ENCODE results near the gene MCAT. TPM values are rescaled to one million over a fixed set of nuclear protein-coding genes. Genes with fewer than 3 reads are reported as not detected.

The MCAT gene
- polyA plus RNA-seq, 1 donor (not counting 4 experiments of a cell fraction or from before 2014, with no cell fraction given): 13.9 TPM

DNA sequence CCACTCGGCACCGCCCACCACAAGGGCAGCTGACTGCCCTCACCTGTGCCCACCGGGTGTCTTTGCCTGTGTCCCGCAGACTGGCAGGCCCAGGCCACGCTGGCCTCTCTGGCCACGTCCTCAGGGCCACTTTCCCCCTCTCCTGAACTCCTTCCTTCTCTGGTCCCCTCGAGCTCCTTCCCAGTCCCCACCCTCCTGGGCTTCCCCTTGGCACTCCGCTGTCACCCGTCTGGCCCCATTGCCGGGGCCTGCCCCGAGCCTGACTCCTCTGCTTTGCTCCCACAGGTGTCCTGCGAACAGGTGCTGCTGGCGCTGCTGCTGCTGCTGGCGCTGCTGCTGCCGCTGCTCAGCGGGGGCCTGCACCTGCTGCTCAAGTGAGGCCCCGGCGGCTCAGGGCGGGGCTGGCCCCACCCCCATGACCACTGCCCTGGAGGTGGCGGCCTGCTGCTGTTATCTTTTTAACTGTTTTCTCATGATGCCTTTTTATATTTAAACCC lies 14.2 kb downstream of the MCAT start:
- H3K4me2 ChIP-seq (ENCODE audit: control insufficient read depth, extremely low read depth, insufficient read depth, low read depth, low read length): no peak overlapping the region
- no peak overlapping the region for H3K9ac ChIP-seq (ENCODE audit: control insufficient read depth, extremely low read depth, insufficient read depth, low read length)
- no peak overlapping the region for H3K4me3 ChIP-seq (ENCODE audit: control insufficient read depth in 2 of 3, extremely low read depth in 1 of 3, insufficient read depth in 2 of 3, low read depth in 1 of 3, low read length in 3 of 3)
- no peak for DNase-seq (ENCODE audit: low read depth, low spot score)
- no peak for FAIRE-seq
- no peak overlapping the region for H2AFZ ChIP-seq (ENCODE audit: control insufficient read depth, low read length)
- no peaks in the 10 kb centered on the region for H3K27me3 ChIP-seq (ENCODE audit: control insufficient read depth, extremely low read depth, insufficient read depth, low read length)
- H3K36me3 ChIP-seq (ENCODE audit: control insufficient read depth in 2 of 2, extremely low read depth in 1 of 2, insufficient read depth in 2 of 2, low read length in 2 of 2): peaks cover 17 to 18% of the 10 kb centered on the region in 2 experiments
- no peak overlapping the region for H3K27ac ChIP-seq (ENCODE audit: control insufficient read depth, insufficient read depth, low read length)
- H4K20me1 ChIP-seq (ENCODE audit: control insufficient read depth, extremely low read depth, insufficient read depth, low read length): no peaks in the 10 kb centered on the region
- no peaks in the 10 kb centered on the region for H3K9me1 ChIP-seq (ENCODE audit: control insufficient read depth, extremely low read depth, insufficient read depth, low read length)
- H3K79me2 ChIP-seq (ENCODE audit: control insufficient read depth, insufficient read depth, low read length): no peaks in the 10 kb centered on the region
- H3K9me3 ChIP-seq (ENCODE audit: control insufficient read depth, low read depth, low read length): no peaks in the 10 kb centered on the region
- dilution Hi-C loops (cut with MboI; ENCODE audit: extremely low pct_ligation_motif_present, low sequenced_read_pairs): no loop called here
- H3K4me1 ChIP-seq (ENCODE audit: control insufficient read depth, extremely low read depth, insufficient read depth, low read length): peaks cover 31% of the 10 kb centered on the region
- TF ChIP-seq, protein P1, sequence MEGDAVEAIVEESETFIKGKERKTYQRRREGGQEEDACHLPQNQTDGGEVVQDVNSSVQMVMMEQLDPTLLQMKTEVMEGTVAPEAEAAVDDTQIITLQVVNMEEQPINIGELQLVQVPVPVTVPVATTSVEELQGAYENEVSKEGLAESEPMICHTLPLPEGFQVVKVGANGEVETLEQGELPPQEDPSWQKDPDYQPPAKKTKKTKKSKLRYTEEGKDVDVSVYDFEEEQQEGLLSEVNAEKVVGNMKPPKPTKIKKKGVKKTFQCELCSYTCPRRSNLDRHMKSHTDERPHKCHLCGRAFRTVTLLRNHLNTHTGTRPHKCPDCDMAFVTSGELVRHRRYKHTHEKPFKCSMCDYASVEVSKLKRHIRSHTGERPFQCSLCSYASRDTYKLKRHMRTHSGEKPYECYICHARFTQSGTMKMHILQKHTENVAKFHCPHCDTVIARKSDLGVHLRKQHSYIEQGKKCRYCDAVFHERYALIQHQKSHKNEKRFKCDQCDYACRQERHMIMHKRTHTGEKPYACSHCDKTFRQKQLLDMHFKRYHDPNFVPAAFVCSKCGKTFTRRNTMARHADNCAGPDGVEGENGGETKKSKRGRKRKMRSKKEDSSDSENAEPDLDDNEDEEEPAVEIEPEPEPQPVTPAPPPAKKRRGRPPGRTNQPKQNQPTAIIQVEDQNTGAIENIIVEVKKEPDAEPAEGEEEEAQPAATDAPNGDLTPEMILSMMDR (optimal IDR thresholded peaks at IDR 0.05 in 1 of 3, IDR thresholded peaks at IDR 0.05 in 1 of 3, conservative IDR thresholded peaks at IDR 0.05 in 1 of 3; ENCODE audit: extremely low read depth in 1 of 3, insufficient read depth in 2 of 3, low read length in 3 of 3): no peak
- TF ChIP-seq EZH2 (IDR thresholded peaks at IDR 0.05; ENCODE audit: low read length): no peak

DNA sequence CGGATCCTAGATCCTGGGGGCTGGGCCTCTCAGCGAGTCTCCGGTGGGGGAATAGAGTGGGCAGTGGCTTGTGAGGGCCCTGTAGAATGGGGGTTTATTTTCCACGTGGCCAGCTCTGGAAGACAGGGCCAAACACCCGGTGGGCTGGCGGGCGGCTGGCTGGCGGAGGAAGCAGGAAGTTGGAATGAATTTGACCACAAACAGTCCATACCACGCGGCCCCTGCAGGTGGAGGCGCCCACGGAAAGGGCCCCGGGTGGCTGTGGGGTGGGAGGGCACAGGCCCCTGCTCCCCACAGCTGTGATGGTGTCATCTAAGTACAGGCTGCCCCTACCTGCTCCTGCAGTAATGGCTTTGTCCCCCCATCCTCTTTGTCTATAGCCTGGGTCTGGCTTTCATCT lies 15.1 kb downstream of the MCAT start:
- dilution Hi-C loops (cut with MboI; ENCODE audit: extremely low pct_ligation_motif_present, low sequenced_read_pairs): no loop called here
- H3K9me1 ChIP-seq (ENCODE audit: control insufficient read depth, extremely low read depth, insufficient read depth, low read length): no peaks in the 10 kb centered on the region
- peaks cover 14 to 16% of the 10 kb centered on the region in 2 experiments for H3K36me3 ChIP-seq (ENCODE audit: control insufficient read depth in 2 of 2, extremely low read depth in 1 of 2, insufficient read depth in 2 of 2, low read length in 2 of 2)
- H3K27me3 ChIP-seq (ENCODE audit: control insufficient read depth, extremely low read depth, insufficient read depth, low read length): no peaks in the 10 kb centered on the region
- no peak for FAIRE-seq
- H3K4me1 ChIP-seq (ENCODE audit: control insufficient read depth, extremely low read depth, insufficient read depth, low read length): peaks cover 31% of the 10 kb centered on the region
- H3K4me2 ChIP-seq (ENCODE audit: control insufficient read depth, extremely low read depth, insufficient read depth, low read depth, low read length): peak overlapping the region; percentile 92
- no peaks in the 10 kb centered on the region for H3K9me3 ChIP-seq (ENCODE audit: control insufficient read depth, low read depth, low read length)
- no peak overlapping the region for H3K4me3 ChIP-seq (ENCODE audit: control insufficient read depth in 2 of 3, extremely low read depth in 1 of 3, insufficient read depth in 2 of 3, low read depth in 1 of 3, low read length in 3 of 3)
- H3K27ac ChIP-seq (ENCODE audit: control insufficient read depth, insufficient read depth, low read length): peak overlapping the region; percentile 96
- TF ChIP-seq EZH2 (IDR thresholded peaks at IDR 0.05; ENCODE audit: low read length): no peak
- H3K9ac ChIP-seq (ENCODE audit: control insufficient read depth, extremely low read depth, insufficient read depth, low read length): peak overlapping the region; percentile 83
- H3K79me2 ChIP-seq (ENCODE audit: control insufficient read depth, insufficient read depth, low read length): no peaks in the 10 kb centered on the region
- no peak overlapping the region for H2AFZ ChIP-seq (ENCODE audit: control insufficient read depth, low read length)
- DNase-seq (ENCODE audit: low read depth, low spot score): no peak
- no peaks in the 10 kb centered on the region for H4K20me1 ChIP-seq (ENCODE audit: control insufficient read depth, extremely low read depth, insufficient read depth, low read length)
